HepG2 (cell line): Measurements from ENCODE around the gene METTL26.
A peak's percentile ranks its signal among the peaks of the same experiment; 100 is the strongest.

Experiments
- AHR ChIP-seq: IDR thresholded peaks from 2 replicates; pipeline ENCODE4 v1.6.1; 2018; ENCODE audit warnings: missing genetic modification reagents, missing compliant biosample characterization
- CTCF ChIP-seq: sonication (generic); formaldehyde crosslinking; IDR thresholded peaks from 2 replicates; pipeline ENCODE4 v1.5.0; 2020; ENCODE audit warnings: mild to moderate bottlenecking, missing genetic modification reagents, moderate library complexity
- ESRRA ChIP-seq: sonication (generic); formaldehyde crosslinking; IDR thresholded peaks from 2 replicates; pipeline ENCODE4 v1.5.1; 2020; ENCODE audit warnings: mild to moderate bottlenecking, low read depth, missing genetic modification reagents
- EZH2 ChIP-seq: conservative IDR thresholded peaks from 2 replicates; pipeline ENCODE4 v1.6.1; 2012; ENCODE audit warnings: mild to moderate bottlenecking, low read depth, low read length, moderate library complexity
- GABPA ChIP-seq, 2 experiments: IDR thresholded peaks; 2 replicates each; pipeline ENCODE4 v1.6.1; 2011 to 2016; ENCODE audit warnings: low read depth in 2 of 2, low read length in 1 of 2, missing biosample characterization in 1 of 2, missing genetic modification characterization in 1 of 2
- KAT2B ChIP-seq: fragments of 150-350 bp; IDR thresholded peaks from 2 replicates; pipeline ENCODE4 v1.6.1; 2014; ENCODE audit warnings: low read depth, low read length, borderline replicate concordance
- MAFK ChIP-seq, 2 experiments: IDR thresholded peaks in 1 of 2; conservative IDR thresholded peaks in 1 of 2; 2 replicates each; pipeline ENCODE4 v1.6.1; 2011; ENCODE audit warnings: improper control_type of control experiment in 2 of 2, low read length in 2 of 2
- POLR2A ChIP-seq, 2 experiments: IDR thresholded peaks; 2 replicates each; pipeline ENCODE4 v1.6.1; 2011; ENCODE audit warnings: low read depth in 2 of 2, low read length in 2 of 2, mild to moderate bottlenecking in 1 of 2, moderate library complexity in 1 of 2; ENCODE audit not compliant: insufficient read depth in 1 of 2
- UBTF ChIP-seq: sonication (generic); formaldehyde crosslinking; IDR thresholded peaks from 2 replicates; pipeline ENCODE4 v1.4.0; 2020; ENCODE audit warnings: mild to moderate bottlenecking, missing genetic modification reagents
- ZNF607 ChIP-seq: sonication (generic); formaldehyde crosslinking; IDR thresholded peaks from 2 replicates; pipeline ENCODE4 v1.5.1; 2020; ENCODE audit warnings: missing genetic modification reagents, mild to moderate bottlenecking, borderline replicate concordance
- ZNF614 ChIP-seq: IDR thresholded peaks from 2 replicates; pipeline ENCODE4 v1.6.1; 2018; ENCODE audit warnings: missing biosample characterization, missing genetic modification reagents, inconsistent platforms, borderline replicate concordance
- ZSCAN21 ChIP-seq: sonication (generic); formaldehyde crosslinking; IDR thresholded peaks from 2 replicates; pipeline ENCODE4 v1.8.0; 2022; ENCODE audit warnings: mild to moderate bottlenecking, missing genetic modification reagents, moderate library complexity, borderline replicate concordance

DNA sequence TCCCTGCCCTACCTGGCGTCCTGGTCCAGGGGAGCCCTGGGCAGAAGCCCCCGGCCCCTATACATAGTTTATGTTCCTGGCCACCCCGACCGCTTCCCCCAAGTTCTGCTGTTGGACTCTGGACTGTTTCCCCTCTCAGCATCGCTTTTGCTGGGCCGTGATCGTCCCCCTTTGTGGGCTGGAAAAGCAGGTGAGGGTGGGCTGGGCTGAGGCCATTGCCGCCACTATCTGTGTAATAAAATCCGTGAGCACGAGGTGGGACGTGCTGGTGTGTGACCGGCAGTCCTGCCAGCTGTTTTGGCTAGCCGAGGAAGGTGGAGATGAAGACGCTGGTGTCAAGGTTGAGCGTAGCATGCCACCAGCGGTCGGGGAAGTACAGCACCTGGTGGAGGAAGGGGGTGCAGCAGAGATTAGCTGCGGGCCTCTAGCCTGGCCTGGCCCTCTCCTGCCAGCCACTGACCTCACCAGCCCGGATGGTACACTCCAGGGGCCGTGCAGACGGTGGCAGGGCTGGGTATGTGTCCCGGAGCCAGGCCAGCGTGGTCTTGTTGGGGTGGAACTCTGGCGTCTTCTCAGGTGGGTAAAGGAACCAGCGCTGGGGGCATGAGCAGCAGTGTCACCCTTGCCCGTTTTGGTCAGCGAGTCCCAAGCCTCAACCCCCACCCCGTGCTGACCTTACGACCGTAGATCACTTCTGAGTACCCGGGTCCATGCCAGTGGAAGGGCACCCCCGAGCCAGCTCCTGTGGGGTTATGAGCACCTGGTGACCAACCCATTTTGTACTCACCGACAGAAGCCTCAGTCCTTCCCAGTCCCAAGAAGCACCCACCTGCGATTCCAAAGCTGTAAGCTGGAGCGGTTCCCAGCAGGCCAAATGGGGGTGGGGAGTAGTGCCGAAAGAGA is 46.6 kb upstream of the METTL26 start:
- TF ChIP-seq AHR (no peak), EZH2 (no peak), UBTF (no peak), KAT2B (no peak), POLR2A (IDR thresholded peaks at IDR 0.05; ENCODE audit: insufficient read depth in 1 of 2, low read depth in 2 of 2, low read length in 2 of 2) (peak in 1 of 2 experiments; percentile 28; a peak in 1 of 4 replicates), MAFK (conservative IDR thresholded peaks at IDR 0.05 in 1 of 2, IDR thresholded peaks at IDR 0.05 in 1 of 2; ENCODE audit: low read length in 2 of 2) (no peak), ESRRA (CRISPR knock-in tag) (no peak), ZNF614 (no peak), ZNF607 (CRISPR knock-in tag) (no peak), ZSCAN21 (no peak), GABPA (IDR thresholded peaks at IDR 0.05; ENCODE audit: low read depth, low read length) (no peak), GABPA (CRISPR knock-in tag; IDR thresholded peaks at IDR 0.05; ENCODE audit: low read depth) (no peak), CTCF (CRISPR knock-in tag) (no peak)
